Posterior cingulate gyrus (tissue), 11 donors: ENCODE results near the gene CACNB2.
"Not testable (repeated sequence)": the region's sequence is repeated elsewhere in the genome, so short reads cannot be mapped to it uniquely, and the experiment has no call there.

Source experiments
- DNase-seq, 10 donors: peaks; one replicate each; pipeline versions ENCODE4 v3.0.0 to v3.0.0-alpha.2; 2020 to 2021; ENCODE audit warnings: mixed read lengths in 3 of 10
- intact Hi-C: fragments of 100-400 bp; cut with DNase I; formaldehyde crosslinking; loops from one replicate; pipeline ENCODE4 v1.15.1; 2023

CACNB2 gene

DNA sequence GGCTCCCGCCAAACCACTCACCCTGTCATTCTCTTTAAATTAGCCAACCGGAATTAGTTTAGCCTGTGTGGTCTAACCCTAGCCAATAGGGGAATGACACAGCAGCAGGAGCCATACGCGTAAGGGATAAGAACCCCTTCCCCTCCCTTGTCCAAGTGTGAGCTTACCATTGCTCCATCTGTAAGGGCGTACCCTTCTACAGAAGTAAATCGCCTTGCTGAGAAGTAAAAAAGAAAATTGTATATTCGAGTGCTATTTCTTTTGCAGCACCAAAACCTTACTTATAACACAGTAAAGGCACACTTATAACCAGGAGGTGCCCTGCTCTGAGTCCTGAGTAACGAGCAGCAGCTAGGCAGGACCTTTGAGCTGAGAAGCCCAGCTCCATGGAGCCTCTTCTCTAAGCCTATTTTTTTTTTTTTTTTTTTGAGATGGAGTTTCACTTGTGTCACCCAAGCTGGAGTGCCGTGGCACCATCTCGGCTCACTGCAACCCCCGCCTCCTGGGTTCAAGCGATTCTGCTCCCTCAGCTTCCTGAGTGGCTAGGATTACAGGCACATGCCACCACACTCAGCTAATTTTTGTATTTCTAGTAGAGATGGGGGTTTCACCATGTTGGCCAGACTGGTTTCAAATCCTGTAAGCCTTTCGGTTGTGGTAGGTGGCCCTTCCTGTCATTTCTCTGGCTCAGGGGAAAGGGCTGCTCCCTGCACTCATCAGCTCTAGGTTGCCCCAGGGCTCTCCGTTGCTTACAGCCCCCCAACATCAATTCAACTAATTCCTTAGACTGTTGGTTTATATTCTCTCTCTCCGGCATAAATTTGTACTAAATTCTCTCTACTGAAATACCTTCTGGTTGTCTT lies 437.8 kb downstream of the CACNB2 start:
- intact Hi-C loops = no loop called here
- no peak for DNase-seq

DNA sequence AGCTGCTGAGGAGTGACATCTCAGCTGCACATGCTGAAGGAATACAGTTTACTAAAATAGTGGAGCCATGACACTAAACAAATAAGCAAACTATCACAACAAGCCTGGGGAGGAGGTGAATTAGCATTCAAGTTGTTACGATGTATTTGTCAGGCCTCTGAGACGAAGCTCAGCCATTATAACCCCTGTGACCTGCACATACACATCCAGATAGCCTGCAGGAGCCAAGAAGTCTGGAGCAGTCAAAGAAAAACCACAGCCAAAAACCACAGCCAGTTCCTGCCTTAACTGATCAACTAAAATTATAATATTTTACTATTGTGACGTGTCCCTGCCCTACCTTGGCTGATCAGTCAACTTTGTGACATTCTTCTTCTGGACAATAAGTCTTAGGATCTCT lies 442.6 kb downstream of the CACNB2 start:
- intact Hi-C loops = no loop called here
- DNase-seq = no peak

DNA sequence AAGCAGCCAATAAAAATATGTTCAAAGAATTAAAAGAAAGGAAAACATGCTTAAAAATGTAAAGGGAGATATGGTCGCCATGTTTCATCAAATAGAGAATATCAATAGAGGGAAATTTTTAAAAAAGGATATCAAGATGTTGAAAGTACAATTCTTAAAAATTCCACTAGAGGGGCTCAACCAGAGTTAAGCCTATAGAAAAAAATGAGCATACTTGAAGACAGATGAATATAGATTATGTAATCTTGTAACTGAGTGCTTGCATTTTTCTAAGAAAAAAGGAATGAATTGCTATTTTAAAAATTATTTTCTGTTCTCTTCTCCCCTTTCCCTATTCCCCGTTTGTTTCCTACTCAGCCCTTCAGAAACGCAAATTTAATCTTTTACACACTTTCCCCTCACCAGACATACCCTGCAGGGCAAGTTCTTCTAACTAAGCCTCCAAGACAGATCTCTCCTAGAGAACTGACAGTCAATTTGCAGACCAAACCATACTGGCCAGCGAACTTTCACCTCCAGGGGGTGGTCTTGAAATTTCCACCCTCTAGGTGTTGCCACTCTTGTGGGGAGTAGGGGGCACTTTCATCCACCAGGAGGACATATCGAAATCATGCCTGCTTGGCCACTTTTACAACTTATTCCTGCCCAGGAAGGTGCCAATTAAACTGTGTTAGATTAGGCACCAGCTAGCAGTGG lies 443.5 kb downstream of the CACNB2 start:
- DNase-seq = no peak
- intact Hi-C loops = no loop called here

- DNase-seq, intact Hi-C loops: not testable (repeated sequence)
These were observed 446.4 kb downstream of the CACNB2 start for GRCh38 chr10:18586637-18587036.

DNA sequence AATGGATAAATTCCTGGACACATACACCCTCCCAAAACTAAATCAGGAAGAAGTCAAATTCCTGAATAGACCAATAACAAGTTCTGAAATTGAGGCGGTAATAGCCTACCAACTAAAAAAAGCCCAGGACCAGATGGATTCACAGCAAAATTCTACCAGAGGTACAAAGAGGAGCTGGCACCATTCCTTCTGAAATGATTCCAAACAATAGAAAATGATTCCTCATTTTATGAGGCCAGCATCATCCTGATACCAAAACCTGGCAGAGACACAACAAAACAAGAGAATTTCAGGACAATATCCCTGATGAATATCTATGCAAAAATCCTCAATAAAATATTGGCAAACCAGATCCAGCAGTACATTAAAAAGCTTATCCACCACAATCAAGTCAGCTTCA lies 450.9 kb downstream of the CACNB2 start:
- intact Hi-C loops, DNase-seq: not testable (repeated sequence)
